Activated CD4-positive, alpha-beta T cell treated with anti-CD3 and anti-CD28 coated beads, Interleukin-2, amount 10 ng/mL, durations not matched to agents 24 days and 14 days (primary cell): Measurements from ENCODE around the gene IL16. TPM values are rescaled to one million over a fixed set of nuclear protein-coding genes. Genes with fewer than 3 reads are reported as not detected.

Experiments
- DNase-seq: peaks from one replicate; pipeline ENCODE4 v3.0.0; 2022
- H3K27ac Mint-ChIP-seq: one replicate; pipeline ENCODE4 v1.8.0; 2022; ENCODE audit warnings: mild to moderate bottlenecking, mixed read lengths
- H3K27me3 Mint-ChIP-seq: one replicate; pipeline ENCODE4 v1.8.0; 2022; ENCODE audit warnings: mixed read lengths
- H3K36me3 Mint-ChIP-seq: one replicate; pipeline ENCODE4 v1.8.0; 2022; ENCODE audit warnings: low read depth, mild to moderate bottlenecking, mixed read lengths
- H3K4me1 Mint-ChIP-seq: one replicate; pipeline ENCODE4 v1.8.0; 2021; ENCODE audit warnings: mixed read lengths
- H3K4me3 Mint-ChIP-seq: one replicate; pipeline ENCODE4 v1.8.0; 2022; ENCODE audit warnings: mild to moderate bottlenecking, moderate library complexity, mixed read lengths
- H3K9me3 Mint-ChIP-seq: one replicate; pipeline ENCODE4 v1.8.0; 2021; ENCODE audit warnings: mixed read lengths
- intact Hi-C: fragments of 100-400 bp; cut with micrococcal nuclease; formaldehyde crosslinking; loops from one replicate; pipeline ENCODE4 v1.15.1; 2023
- total RNA-seq: library from RNA; stranded (reverse); gene quantifications from 2 replicates; pipeline ENCODE4 v1.2.3, GENCODE V29; 2022

Gene IL16
- total RNA-seq, 1 donor from 2014 or later: 93.2 TPM

GRCh38 chr15:81308260-81308659 is 111.6 kb downstream of the IL16 start:
- Mint-ChIP-seq H3K27me3 (no peaks in the 10 kb centered on the region), H3K36me3 (peaks cover 95% of the 10 kb centered on the region), H3K9me3 (no peaks in the 10 kb centered on the region), H3K4me3 (no peak overlapping the region), H3K27ac (no peak overlapping the region), H3K4me1 (peaks cover 64% of the 10 kb centered on the region)
- intact Hi-C loops: no loop called here
- no peak for DNase-seq

- no peak for DNase-seq
- intact Hi-C loops: no loop called here
- Mint-ChIP-seq H3K4me3 (no peak overlapping the region), H3K27ac (peak overlapping the region; percentile 64), H3K36me3 (peaks cover 86% of the 10 kb centered on the region), H3K4me1 (peaks cover 51% of the 10 kb centered on the region), H3K9me3 (no peaks in the 10 kb centered on the region), H3K27me3 (no peaks in the 10 kb centered on the region)
Measured at GRCh38 chr15:81309647-81310450, 113.2 kb downstream of the IL16 start.

GRCh38 chr15:81310480-81310879 is 113.8 kb downstream of the IL16 start:
- intact Hi-C loops: no loop called here
- H3K4me3 Mint-ChIP-seq: no peak overlapping the region
- peaks cover 87% of the 10 kb centered on the region for H3K36me3 Mint-ChIP-seq
- H3K9me3 Mint-ChIP-seq: no peaks in the 10 kb centered on the region
- no peaks in the 10 kb centered on the region for H3K27me3 Mint-ChIP-seq
- peak overlapping the region; percentile 21 for H3K27ac Mint-ChIP-seq
- no peak for DNase-seq
- H3K4me1 Mint-ChIP-seq: peaks cover 52% of the 10 kb centered on the region

GRCh38 chr15:81311752-81312464 is 115.2 kb downstream of the IL16 start:
- no peaks in the 10 kb centered on the region for H3K9me3 Mint-ChIP-seq
- intact Hi-C loops: no loop called here
- peaks cover 49% of the 10 kb centered on the region for H3K4me1 Mint-ChIP-seq
- no peak for DNase-seq
- H3K27me3 Mint-ChIP-seq: no peaks in the 10 kb centered on the region
- H3K27ac Mint-ChIP-seq: peak overlapping the region; percentile 29
- H3K36me3 Mint-ChIP-seq: peaks cover 81% of the 10 kb centered on the region
- H3K4me3 Mint-ChIP-seq: no peak overlapping the region

- Mint-ChIP-seq H3K4me3 (no peak overlapping the region), H3K9me3 (no peaks in the 10 kb centered on the region), H3K4me1 (peaks cover 42% of the 10 kb centered on the region), H3K27me3 (no peaks in the 10 kb centered on the region), H3K36me3 (peaks cover 74% of the 10 kb centered on the region), H3K27ac (peak overlapping the region; percentile 51)
- intact Hi-C loops: no loop called here
- DNase-seq: no peak
Measured at GRCh38 chr15:81312790-81313543, 116.3 kb downstream of the IL16 start.

- no peak for DNase-seq
- Mint-ChIP-seq H3K27ac (no peak overlapping the region), H3K9me3 (no peaks in the 10 kb centered on the region), H3K27me3 (no peaks in the 10 kb centered on the region), H3K4me3 (no peak overlapping the region), H3K36me3 (peaks cover 74% of the 10 kb centered on the region), H3K4me1 (peaks cover 42% of the 10 kb centered on the region)
- intact Hi-C loops: no loop called here
Measured at GRCh38 chr15:81313686-81314085, 117.0 kb downstream of the IL16 start.

- Mint-ChIP-seq H3K36me3 (peaks cover 71% of the 10 kb centered on the region), H3K4me1 (peaks cover 38% of the 10 kb centered on the region), H3K27ac (peak overlapping the region; percentile 68), H3K9me3 (no peaks in the 10 kb centered on the region), H3K4me3 (no peak overlapping the region), H3K27me3 (no peaks in the 10 kb centered on the region)
- intact Hi-C loops: no loop called here
- no peak for DNase-seq
Measured at GRCh38 chr15:81314378-81314777, 117.7 kb downstream of the IL16 start.

GRCh38 chr15:81315452-81316175 is 118.9 kb downstream of the IL16 start:
- intact Hi-C loops: no loop called here
- Mint-ChIP-seq H3K27ac (peak overlapping the region; percentile 46), H3K4me3 (no peak overlapping the region), H3K36me3 (peaks cover 64% of the 10 kb centered on the region), H3K9me3 (no peaks in the 10 kb centered on the region), H3K4me1 (peaks cover 34% of the 10 kb centered on the region), H3K27me3 (no peaks in the 10 kb centered on the region)
- DNase-seq: no peak

- Mint-ChIP-seq H3K4me3 (no peak overlapping the region), H3K27ac (peak overlapping the region; percentile 46), H3K4me1 (peaks cover 30% of the 10 kb centered on the region), H3K27me3 (no peaks in the 10 kb centered on the region), H3K9me3 (no peaks in the 10 kb centered on the region), H3K36me3 (peaks cover 57% of the 10 kb centered on the region)
- intact Hi-C loops: no loop called here
- no peak for DNase-seq
Measured at GRCh38 chr15:81316267-81316666, 119.6 kb downstream of the IL16 start.

- DNase-seq: no peak
- intact Hi-C loops: no loop called here
- Mint-ChIP-seq H3K27ac (no peak overlapping the region), H3K9me3 (no peaks in the 10 kb centered on the region), H3K4me1 (peaks cover 25% of the 10 kb centered on the region), H3K36me3 (peaks cover 44% of the 10 kb centered on the region), H3K27me3 (no peaks in the 10 kb centered on the region), H3K4me3 (no peak overlapping the region)
Measured at GRCh38 chr15:81317642-81318017, 121.0 kb downstream of the IL16 start.

- H3K4me1 Mint-ChIP-seq: peaks cover 18% of the 10 kb centered on the region
- intact Hi-C loops: loop anchor here (5.0 kb wide), 1 partner anchor 34 kb away; no protein-coding TSS in a partner anchor
- H3K36me3 Mint-ChIP-seq: peaks cover 18% of the 10 kb centered on the region
- H3K9me3 Mint-ChIP-seq: no peaks in the 10 kb centered on the region
- no peaks in the 10 kb centered on the region for H3K27me3 Mint-ChIP-seq
- no peak for DNase-seq
- no peak overlapping the region for H3K4me3 Mint-ChIP-seq
- no peak overlapping the region for H3K27ac Mint-ChIP-seq
Measured at GRCh38 chr15:81321667-81322066, 125.0 kb downstream of the IL16 start.

GRCh38 chr15:81322676-81323253 is 126.1 kb downstream of the IL16 start:
- peaks cover 23% of the 10 kb centered on the region for H3K4me1 Mint-ChIP-seq
- peaks cover 16% of the 10 kb centered on the region for H3K36me3 Mint-ChIP-seq
- H3K27ac Mint-ChIP-seq: peak overlapping the region; percentile 27
- DNase-seq: peak; percentile 62
- H3K4me3 Mint-ChIP-seq: peak overlapping the region; percentile 63
- no peaks in the 10 kb centered on the region for H3K9me3 Mint-ChIP-seq
- intact Hi-C loops: loop anchor here (5.0 kb wide), 1 partner anchor 35 kb away; no protein-coding TSS in a partner anchor
- no peaks in the 10 kb centered on the region for H3K27me3 Mint-ChIP-seq

- DNase-seq: no peak
- H3K4me3 Mint-ChIP-seq: peak overlapping the region; percentile 91
- H3K27ac Mint-ChIP-seq: peak overlapping the region; percentile 73
- intact Hi-C loops: loop anchor here (5.0 kb wide), 1 partner anchor 36 kb away; no protein-coding TSS in a partner anchor
- H3K36me3 Mint-ChIP-seq: peaks cover 10% of the 10 kb centered on the region
- H3K4me1 Mint-ChIP-seq: peaks cover 23% of the 10 kb centered on the region
- no peaks in the 10 kb centered on the region for H3K27me3 Mint-ChIP-seq
- no peaks in the 10 kb centered on the region for H3K9me3 Mint-ChIP-seq
Measured at GRCh38 chr15:81323559-81323943, 126.9 kb downstream of the IL16 start.
